22Rv1 (cell line): ENCODE data around the gene GRM8.

Experiments used
- CTCF ChIP-seq: fragments of 450-650 bp; IDR thresholded peaks from 2 replicates; pipeline ENCODE4 v1.5.1; 2017; ENCODE audit warnings: mild to moderate bottlenecking
- ZFX ChIP-seq: fragments of 450-650 bp; IDR thresholded peaks from 2 replicates; pipeline ENCODE4 v1.6.1; 2017; ENCODE audit warnings: antibody characterized with exemption, borderline replicate concordance

GRCh38 chr7:126716321-126716720, 536.4 kb downstream of the GRM8 start:
- no peak for TF ChIP-seq CTCF
- no peak for TF ChIP-seq ZFX
